ENCODE measurements around the gene KRTAP5-10. TPM values are rescaled to one million over a fixed set of nuclear protein-coding genes. Genes with fewer than 3 reads are reported as not detected.

The KRTAP5-10 gene
- total and polyA plus RNA-seq, 9 of the 15 experiments (the other 6 are each of a cell fraction or from before 2014, with no cell fraction given): not detected

DNA sequence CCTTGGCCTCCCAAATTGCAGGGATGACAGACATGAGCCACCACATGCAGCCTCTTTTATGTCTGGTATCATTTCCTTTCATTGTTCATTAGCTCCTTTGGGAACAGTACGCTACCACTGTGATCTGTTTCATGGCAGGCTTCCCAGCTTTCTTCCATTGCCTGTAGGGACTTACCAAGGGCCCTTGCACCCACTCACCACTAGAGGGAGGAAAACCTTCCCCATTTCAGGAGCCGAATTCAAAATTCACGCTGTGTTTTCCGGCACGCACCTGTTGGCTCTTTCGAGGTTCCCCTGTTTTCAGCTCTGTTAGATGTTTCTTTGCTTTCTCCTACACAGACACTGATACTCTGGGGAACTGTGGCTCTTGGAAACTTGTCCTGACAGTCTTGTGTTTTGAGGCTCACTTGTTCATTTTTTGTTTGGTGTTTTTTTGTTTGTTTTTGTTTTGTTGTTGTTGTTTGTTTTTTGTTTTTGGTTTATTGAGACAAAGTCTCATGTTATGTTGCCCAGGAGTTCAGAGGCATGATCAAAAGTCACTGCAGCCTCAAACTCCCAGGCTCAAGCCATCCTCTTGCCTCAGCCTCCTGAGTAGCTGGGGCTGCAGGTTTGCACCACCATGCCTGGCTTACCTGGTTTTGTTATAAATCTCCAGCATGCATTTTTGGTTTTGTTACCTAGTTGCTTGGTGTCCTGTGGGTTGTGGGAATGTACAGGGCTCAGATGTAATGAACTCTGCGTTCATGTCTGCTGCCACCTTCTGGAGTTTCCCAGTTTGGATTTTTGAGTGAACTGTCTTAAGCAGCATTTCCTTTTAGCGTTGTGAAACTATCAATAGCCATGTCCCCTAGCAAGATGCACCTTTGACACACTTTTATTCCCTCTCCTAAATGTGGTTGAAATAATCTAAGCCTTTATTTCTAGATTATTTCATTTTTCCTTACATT is 15.0 kb downstream of the KRTAP5-10 start (continued):
- no peak for TF ChIP-seq MTA2 (IDR thresholded peaks at IDR 0.05; ENCODE audit: low read depth)
- TF ChIP-seq, protein P1, sequence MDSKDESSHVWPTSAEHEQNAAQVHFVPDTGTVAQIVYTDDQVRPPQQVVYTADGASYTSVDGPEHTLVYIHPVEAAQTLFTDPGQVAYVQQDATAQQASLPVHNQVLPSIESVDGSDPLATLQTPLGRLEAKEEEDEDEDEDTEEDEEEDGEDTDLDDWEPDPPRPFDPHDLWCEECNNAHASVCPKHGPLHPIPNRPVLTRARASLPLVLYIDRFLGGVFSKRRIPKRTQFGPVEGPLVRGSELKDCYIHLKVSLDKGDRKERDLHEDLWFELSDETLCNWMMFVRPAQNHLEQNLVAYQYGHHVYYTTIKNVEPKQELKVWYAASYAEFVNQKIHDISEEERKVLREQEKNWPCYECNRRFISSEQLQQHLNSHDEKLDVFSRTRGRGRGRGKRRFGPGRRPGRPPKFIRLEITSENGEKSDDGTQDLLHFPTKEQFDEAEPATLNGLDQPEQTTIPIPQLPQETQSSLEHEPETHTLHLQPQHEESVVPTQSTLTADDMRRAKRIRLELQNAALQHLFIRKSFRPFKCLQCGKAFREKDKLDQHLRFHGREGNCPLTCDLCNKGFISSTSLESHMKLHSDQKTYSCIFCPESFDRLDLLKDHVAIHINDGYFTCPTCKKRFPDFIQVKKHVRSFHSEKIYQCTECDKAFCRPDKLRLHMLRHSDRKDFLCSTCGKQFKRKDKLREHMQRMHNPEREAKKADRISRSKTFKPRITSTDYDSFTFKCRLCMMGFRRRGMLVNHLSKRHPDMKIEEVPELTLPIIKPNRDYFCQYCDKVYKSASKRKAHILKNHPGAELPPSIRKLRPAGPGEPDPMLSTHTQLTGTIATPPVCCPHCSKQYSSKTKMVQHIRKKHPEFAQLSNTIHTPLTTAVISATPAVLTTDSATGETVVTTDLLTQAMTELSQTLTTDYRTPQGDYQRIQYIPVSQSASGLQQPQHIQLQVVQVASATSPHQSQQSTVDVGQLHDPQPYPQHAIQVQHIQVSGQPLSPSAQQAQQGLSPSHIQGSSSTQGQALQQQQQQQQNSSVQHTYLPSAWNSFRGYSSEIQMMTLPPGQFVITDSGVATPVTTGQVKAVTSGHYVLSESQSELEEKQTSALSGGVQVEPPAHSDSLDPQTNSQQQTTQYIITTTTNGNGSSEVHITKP (IDR thresholded peaks at IDR 0.05; ENCODE audit: partially characterized antibody): no peak
- TF ChIP-seq, protein P2, sequence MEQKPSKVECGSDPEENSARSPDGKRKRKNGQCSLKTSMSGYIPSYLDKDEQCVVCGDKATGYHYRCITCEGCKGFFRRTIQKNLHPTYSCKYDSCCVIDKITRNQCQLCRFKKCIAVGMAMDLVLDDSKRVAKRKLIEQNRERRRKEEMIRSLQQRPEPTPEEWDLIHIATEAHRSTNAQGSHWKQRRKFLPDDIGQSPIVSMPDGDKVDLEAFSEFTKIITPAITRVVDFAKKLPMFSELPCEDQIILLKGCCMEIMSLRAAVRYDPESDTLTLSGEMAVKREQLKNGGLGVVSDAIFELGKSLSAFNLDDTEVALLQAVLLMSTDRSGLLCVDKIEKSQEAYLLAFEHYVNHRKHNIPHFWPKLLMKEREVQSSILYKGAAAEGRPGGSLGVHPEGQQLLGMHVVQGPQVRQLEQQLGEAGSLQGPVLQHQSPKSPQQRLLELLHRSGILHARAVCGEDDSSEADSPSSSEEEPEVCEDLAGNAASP (IDR thresholded peaks at IDR 0.05): no peak
- TF ChIP-seq SMC3 (conservative IDR thresholded peaks at IDR 0.05; ENCODE audit: insufficient read depth, low read depth, low read length): peak; percentile 60
- no peak for TF ChIP-seq CEBPG (CRISPR knock-in tag; IDR thresholded peaks at IDR 0.05)
- no peak for TF ChIP-seq CEBPG (tag; conservative IDR thresholded peaks at IDR 0.05 in 1 of 2, IDR thresholded peaks at IDR 0.05 in 1 of 2)
- no peak for TF ChIP-seq ZNF263 (CRISPR knock-in tag; IDR thresholded peaks at IDR 0.05; ENCODE audit: borderline replicate concordance)
- TF ChIP-seq, protein P3, sequence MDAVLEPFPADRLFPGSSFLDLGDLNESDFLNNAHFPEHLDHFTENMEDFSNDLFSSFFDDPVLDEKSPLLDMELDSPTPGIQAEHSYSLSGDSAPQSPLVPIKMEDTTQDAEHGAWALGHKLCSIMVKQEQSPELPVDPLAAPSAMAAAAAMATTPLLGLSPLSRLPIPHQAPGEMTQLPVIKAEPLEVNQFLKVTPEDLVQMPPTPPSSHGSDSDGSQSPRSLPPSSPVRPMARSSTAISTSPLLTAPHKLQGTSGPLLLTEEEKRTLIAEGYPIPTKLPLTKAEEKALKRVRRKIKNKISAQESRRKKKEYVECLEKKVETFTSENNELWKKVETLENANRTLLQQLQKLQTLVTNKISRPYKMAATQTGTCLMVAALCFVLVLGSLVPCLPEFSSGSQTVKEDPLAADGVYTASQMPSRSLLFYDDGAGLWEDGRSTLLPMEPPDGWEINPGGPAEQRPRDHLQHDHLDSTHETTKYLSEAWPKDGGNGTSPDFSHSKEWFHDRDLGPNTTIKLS (IDR thresholded peaks at IDR 0.05; ENCODE audit: borderline replicate concordance, low read depth): no peak
- TF ChIP-seq, protein P4, sequence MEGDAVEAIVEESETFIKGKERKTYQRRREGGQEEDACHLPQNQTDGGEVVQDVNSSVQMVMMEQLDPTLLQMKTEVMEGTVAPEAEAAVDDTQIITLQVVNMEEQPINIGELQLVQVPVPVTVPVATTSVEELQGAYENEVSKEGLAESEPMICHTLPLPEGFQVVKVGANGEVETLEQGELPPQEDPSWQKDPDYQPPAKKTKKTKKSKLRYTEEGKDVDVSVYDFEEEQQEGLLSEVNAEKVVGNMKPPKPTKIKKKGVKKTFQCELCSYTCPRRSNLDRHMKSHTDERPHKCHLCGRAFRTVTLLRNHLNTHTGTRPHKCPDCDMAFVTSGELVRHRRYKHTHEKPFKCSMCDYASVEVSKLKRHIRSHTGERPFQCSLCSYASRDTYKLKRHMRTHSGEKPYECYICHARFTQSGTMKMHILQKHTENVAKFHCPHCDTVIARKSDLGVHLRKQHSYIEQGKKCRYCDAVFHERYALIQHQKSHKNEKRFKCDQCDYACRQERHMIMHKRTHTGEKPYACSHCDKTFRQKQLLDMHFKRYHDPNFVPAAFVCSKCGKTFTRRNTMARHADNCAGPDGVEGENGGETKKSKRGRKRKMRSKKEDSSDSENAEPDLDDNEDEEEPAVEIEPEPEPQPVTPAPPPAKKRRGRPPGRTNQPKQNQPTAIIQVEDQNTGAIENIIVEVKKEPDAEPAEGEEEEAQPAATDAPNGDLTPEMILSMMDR (IDR thresholded peaks at IDR 0.05 in 2 of 3, conservative IDR thresholded peaks at IDR 0.05 in 1 of 3; ENCODE audit: insufficient read depth in 2 of 3, low read depth in 1 of 3, low read length in 3 of 3): peak; percentile 82 to 85 (median 84)
- peak; percentile 26; the same call in 1 of the 2 replicates for TF ChIP-seq JUND (IDR thresholded peaks at IDR 0.05; ENCODE audit: borderline replicate concordance, low read depth, low read length)
- TF ChIP-seq JUND (tag; IDR thresholded peaks at IDR 0.05; ENCODE audit: borderline replicate concordance, low read depth, low read length): peak; percentile 39; the same call in 1 of the 3 replicates
- no peak for TF ChIP-seq PPARD (CRISPR knock-in tag; IDR thresholded peaks at IDR 0.05)
